ENCODE measurements around the gene TMEM233. TPM values are rescaled to one million over a fixed set of nuclear protein-coding genes. Genes with fewer than 3 reads are reported as not detected.

TMEM233 gene
- total and polyA plus RNA-seq, 2 of the 8 experiments (the other 6 are each of a cell fraction or from before 2014, with no cell fraction given), result 0.09 TPM

DNA sequence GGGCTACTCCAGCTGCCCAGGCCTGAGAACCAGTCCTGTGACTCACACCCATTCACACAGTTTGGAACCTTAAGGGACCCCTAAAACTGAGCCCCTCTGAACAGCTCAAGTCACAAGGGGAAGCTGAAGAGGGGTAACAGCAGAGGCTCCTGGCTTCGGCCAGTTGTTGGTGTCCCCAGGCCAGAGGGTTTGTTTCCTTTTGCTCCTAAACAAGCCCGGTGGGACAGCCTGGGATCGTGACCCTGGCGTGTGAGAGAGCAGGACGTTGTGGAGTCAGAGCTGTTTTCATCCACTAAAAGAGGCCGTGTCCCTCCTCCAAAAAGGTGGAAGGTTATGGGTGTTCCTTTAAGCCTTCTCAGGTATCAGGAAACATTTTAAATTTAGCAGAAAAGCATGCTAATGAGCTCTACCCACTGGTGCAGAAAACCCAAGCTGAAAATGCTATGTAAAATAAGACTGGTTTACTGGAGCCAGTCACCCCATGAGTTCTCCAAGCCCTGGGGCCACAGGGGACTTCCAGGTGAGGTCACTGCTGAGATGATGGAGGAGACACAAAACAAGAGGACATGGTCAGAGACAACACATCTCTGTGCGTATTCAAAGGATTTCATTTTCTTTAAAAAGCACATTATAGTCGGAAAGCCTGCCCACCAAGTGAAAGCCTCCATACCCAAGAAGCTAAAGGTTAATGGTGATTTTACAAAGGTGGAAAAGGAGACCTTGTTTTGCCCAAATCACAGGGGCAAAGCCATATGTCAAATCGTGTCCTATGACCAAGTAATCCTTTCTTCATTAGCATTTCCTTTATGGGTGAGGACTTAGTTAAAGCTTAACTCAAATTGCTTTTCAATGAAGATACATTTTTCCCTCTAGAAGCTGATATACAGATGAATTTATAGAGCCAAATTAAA is 88.4 kb downstream of the TMEM233 start (continued):
- TF ChIP-seq RNF2 (IDR thresholded peaks at IDR 0.05; ENCODE audit: borderline replicate concordance, low read depth, low read length, missing control alignments, poor library complexity, severe bottlenecking), result no peak
- TF ChIP-seq SAP30 (IDR thresholded peaks at IDR 0.05; ENCODE audit: insufficient read depth, insufficient replicate concordance, low read length), result no peak
- no peak for TF ChIP-seq TAF1 (IDR thresholded peaks at IDR 0.05; ENCODE audit: low read depth, low read length)
- no peak for TF ChIP-seq TCF12 (IDR thresholded peaks at IDR 0.05; ENCODE audit: low read depth, low read length)
- TF ChIP-seq SUZ12 (IDR thresholded peaks at IDR 0.05; ENCODE audit: low read length), result no peak
- TF ChIP-seq EP300 (IDR thresholded peaks at IDR 0.05; ENCODE audit: borderline replicate concordance in 1 of 2, low read depth in 2 of 2, low read length in 2 of 2), result no peak
- no peak for TF ChIP-seq BCL11A (IDR thresholded peaks at IDR 0.05; ENCODE audit: low read depth in 2 of 2, low read length in 2 of 2)
- TF ChIP-seq, protein P1, sequence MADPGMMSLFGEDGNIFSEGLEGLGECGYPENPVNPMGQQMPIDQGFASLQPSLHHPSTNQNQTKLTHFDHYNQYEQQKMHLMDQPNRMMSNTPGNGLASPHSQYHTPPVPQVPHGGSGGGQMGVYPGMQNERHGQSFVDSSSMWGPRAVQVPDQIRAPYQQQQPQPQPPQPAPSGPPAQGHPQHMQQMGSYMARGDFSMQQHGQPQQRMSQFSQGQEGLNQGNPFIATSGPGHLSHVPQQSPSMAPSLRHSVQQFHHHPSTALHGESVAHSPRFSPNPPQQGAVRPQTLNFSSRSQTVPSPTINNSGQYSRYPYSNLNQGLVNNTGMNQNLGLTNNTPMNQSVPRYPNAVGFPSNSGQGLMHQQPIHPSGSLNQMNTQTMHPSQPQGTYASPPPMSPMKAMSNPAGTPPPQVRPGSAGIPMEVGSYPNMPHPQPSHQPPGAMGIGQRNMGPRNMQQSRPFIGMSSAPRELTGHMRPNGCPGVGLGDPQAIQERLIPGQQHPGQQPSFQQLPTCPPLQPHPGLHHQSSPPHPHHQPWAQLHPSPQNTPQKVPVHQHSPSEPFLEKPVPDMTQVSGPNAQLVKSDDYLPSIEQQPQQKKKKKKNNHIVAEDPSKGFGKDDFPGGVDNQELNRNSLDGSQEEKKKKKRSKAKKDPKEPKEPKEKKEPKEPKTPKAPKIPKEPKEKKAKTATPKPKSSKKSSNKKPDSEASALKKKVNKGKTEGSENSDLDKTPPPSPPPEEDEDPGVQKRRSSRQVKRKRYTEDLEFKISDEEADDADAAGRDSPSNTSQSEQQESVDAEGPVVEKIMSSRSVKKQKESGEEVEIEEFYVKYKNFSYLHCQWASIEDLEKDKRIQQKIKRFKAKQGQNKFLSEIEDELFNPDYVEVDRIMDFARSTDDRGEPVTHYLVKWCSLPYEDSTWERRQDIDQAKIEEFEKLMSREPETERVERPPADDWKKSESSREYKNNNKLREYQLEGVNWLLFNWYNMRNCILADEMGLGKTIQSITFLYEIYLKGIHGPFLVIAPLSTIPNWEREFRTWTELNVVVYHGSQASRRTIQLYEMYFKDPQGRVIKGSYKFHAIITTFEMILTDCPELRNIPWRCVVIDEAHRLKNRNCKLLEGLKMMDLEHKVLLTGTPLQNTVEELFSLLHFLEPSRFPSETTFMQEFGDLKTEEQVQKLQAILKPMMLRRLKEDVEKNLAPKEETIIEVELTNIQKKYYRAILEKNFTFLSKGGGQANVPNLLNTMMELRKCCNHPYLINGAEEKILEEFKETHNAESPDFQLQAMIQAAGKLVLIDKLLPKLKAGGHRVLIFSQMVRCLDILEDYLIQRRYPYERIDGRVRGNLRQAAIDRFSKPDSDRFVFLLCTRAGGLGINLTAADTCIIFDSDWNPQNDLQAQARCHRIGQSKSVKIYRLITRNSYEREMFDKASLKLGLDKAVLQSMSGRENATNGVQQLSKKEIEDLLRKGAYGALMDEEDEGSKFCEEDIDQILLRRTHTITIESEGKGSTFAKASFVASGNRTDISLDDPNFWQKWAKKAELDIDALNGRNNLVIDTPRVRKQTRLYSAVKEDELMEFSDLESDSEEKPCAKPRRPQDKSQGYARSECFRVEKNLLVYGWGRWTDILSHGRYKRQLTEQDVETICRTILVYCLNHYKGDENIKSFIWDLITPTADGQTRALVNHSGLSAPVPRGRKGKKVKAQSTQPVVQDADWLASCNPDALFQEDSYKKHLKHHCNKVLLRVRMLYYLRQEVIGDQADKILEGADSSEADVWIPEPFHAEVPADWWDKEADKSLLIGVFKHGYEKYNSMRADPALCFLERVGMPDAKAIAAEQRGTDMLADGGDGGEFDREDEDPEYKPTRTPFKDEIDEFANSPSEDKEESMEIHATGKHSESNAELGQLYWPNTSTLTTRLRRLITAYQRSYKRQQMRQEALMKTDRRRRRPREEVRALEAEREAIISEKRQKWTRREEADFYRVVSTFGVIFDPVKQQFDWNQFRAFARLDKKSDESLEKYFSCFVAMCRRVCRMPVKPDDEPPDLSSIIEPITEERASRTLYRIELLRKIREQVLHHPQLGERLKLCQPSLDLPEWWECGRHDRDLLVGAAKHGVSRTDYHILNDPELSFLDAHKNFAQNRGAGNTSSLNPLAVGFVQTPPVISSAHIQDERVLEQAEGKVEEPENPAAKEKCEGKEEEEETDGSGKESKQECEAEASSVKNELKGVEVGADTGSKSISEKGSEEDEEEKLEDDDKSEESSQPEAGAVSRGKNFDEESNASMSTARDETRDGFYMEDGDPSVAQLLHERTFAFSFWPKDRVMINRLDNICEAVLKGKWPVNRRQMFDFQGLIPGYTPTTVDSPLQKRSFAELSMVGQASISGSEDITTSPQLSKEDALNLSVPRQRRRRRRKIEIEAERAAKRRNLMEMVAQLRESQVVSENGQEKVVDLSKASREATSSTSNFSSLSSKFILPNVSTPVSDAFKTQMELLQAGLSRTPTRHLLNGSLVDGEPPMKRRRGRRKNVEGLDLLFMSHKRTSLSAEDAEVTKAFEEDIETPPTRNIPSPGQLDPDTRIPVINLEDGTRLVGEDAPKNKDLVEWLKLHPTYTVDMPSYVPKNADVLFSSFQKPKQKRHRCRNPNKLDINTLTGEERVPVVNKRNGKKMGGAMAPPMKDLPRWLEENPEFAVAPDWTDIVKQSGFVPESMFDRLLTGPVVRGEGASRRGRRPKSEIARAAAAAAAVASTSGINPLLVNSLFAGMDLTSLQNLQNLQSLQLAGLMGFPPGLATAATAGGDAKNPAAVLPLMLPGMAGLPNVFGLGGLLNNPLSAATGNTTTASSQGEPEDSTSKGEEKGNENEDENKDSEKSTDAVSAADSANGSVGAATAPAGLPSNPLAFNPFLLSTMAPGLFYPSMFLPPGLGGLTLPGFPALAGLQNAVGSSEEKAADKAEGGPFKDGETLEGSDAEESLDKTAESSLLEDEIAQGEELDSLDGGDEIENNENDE (IDR thresholded peaks at IDR 0.05; ENCODE audit: insufficient replicate concordance, low read length), result no peak
